Fibroblast of gingiva (primary cell): ENCODE results near the gene ASMTL.
A peak's percentile ranks its signal among the peaks of the same experiment; 100 is the strongest.
"Not testable (repeated sequence)": the region's sequence is repeated elsewhere in the genome, so short reads cannot be mapped to it uniquely, and the experiment has no call there.

Source experiments
- DNase-seq: peaks from one replicate; pipeline ENCODE4 v3.0.0-alpha.2; 2011; ENCODE audit warnings: low read depth

The ASMTL gene

DNA sequence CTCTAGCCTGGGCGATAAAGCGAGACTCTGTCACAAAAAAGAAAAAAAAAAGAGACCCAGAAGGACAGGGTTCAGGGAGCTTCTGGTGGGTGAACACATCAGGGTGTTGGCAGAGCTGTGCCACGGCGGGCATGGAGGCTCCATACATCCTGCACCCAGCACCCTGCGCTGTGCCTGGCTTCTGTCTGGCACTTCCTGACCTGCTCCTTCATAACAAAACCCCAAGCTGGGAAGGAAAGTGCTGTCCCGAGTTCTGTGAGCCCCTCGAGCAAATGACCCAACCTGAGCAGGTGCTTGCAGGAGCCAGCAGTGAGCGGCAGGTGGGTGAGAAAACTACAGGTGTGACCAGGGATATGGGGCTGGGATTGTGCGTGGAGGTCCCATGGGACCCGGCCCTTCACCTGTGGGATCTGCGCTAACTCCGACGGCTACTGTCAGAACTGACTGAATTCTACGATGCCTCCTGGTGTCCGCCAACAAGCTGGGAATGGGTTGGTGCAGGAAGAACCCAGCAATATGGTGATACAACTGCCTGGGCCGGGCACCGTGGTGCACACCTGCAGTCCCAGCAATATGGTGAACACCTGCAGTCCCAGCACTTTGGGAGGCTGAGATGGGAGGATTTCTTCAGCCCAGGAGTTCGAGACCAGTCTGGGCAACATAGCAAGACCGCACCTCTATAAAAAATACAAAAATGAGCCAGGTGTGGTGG, 18.9 kb downstream of the ASMTL start:
- no peak for DNase-seq

DNA sequence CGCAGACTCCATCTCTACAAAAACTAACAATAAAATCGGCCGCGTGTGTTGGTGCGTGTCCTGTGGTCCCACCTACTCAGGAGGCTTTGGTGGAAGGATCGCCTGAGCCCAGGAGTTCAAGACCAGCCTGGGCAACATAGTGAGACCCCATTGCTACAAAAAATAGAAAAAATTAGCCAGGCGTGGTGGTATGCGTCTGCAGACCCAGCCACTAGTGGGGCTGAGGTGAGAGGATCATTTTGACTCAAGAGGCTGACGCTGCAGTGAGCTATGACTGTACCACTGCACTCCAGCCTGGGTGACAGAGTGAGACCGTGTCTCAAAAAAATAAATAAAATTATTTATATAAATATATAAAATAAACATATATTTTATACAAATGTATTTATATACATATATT, 22.3 kb downstream of the ASMTL start:
- no peak for DNase-seq

DNA sequence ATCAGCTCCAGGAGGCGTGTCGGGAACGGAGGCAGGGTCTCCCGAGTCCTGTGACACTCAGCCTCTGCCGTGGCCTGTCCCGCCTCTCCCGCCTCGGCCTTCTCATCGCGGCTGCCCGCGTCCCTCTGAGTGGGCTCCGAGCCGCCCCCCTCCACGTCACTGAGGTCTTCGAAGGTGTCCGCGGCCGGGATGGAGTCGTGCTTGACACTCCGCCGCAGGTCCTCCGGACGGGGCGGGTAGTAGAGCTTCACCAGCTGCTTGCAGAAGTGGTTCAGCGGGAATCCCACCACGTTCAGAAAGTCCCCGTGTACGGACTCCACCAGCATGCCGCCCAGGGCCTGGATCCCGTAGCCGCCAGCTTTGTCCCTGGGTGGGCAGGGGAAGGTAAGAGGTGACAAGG, 25.0 kb downstream of the ASMTL start:
- DNase-seq: no peak

DNA sequence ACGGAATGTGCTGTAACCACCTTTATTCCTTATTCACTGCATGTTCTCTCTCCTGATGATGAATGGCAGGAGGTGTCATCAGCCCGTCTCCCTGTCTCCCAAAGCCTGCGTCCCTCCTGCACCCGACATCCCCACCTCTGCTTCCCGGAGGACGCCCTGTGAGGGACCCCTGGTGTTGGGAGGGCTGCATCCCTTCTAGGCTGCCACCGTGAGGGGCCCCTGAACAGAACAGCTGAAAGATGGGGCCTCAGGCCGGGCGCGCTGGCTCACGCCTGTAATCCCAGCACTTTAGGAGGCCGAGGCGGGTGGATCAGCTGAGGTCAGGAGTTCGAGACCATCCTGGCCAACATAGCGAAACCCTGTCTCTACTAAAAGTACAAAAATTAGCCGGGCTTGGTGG, 26.4 kb downstream of the ASMTL start:
- DNase-seq: not testable (repeated sequence)

DNA sequence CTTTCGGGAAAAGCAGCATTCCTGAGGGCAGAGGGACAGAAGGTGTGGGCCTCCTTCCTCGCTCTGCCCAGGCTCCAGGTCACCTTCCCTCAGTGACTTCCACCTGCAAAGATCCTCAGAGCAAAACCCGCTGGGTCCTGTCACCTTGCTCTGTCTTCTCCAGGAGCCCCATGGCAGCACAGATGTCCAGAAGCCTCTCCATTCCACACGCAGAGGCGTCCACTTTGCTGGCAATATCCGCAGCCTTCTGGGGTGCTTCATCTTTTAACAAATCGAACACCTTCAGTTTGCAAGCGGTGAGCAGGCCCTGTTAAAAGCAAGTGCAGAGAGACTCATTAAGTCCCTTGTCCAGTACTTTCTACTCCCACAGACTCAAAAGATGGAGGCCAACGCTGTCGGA, 27.3 kb downstream of the ASMTL start:
- DNase-seq: no peak

DNA sequence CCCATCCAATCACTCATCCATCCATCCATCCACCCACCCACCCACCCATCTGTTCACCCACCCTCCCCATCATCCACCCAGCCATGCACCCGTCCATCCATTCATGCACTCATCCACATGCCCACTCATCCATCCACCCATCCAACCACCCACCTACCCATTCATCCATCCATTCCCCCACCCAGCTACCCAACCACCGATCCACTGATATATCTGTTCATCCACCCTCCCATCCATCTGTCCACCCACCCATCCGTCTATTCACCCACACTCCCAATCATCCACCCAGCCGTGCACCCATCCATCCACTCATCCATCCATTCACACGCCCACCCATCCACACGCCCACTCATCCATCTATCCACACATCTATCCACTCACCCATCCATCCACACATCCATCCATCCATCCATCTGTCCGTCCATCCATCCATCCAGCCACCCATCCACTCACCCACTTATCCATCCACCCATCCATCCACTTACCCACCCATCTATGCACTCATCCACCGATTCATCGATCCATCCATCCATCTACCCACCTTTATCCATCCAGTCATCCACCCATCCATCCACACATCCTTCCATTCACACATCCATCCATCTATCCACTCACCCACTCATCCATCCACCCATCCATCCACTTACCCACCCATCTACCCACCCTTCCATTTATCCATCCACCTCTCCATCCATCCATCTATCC, 28.4 kb downstream of the ASMTL start:
- DNase-seq: no peak

DNA sequence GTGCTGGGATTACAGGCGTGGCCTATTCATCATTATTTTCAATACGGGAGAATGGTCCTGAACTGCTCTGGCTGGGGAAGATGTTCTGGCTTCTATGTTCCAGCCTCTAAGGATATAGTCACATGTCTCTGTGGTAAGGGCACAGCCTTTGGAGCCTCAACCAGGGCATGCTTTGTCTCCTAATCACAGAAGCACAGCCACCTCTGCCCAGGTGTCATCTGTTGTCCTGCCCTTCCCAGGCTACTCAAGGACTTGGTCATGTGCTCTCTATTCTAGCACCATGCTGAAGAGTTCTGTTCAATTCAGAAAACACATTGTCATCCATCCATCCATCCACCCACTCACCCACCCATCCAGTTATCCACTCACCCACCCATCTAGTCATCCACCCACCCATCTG, 29.5 kb downstream of the ASMTL start:
- no peak for DNase-seq

DNA sequence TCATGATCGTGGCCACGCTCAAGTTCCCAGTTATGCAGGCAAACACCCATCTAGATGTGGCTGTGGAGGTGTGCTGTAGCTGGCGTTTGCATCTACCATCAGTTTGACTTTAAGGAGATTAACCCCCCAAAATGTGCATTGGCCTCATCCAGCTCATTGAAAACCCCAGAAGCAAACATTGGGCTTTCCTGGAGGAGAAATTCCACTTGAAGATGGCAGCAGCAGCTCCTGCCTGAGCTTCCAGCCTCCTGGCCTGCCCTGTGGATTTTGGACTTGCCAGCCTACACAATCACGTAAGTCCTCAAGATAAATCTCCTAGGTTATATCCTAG, 30.6 kb downstream of the ASMTL start:
- no peak for DNase-seq

DNA sequence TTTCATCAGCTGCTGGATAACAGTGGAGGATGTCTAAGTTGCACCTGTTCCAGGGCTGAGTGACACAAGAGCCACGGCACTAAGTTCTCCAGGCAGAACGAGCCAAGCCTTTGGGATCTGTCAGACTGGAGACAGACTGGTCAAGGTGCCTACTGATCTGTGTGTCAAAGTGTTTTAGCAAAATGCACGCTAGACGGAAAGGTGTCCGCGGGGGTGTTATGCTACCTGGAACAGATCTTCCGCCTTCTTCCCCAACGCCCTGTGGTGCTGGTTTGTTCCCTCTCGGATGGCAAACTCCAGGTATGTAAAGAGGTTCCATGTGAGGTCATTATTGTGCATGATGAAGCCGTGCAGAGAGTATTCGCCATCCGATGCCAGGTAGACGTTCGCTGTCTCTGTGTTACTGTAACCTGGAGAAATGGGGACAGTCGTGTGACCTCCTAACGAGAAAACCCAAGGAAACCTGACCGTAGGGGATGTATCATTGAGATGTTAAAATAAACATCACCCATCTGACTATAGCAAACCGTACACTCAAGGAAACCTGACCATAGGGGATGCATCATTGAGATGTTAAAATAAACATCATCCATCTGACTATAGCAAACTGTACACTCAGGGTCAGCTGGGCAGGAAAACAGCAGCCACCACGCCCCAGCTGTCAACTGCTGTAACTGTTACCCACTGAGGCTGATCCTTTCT, 31.1 kb downstream of the ASMTL start:
- DNase-seq: no peak

DNA sequence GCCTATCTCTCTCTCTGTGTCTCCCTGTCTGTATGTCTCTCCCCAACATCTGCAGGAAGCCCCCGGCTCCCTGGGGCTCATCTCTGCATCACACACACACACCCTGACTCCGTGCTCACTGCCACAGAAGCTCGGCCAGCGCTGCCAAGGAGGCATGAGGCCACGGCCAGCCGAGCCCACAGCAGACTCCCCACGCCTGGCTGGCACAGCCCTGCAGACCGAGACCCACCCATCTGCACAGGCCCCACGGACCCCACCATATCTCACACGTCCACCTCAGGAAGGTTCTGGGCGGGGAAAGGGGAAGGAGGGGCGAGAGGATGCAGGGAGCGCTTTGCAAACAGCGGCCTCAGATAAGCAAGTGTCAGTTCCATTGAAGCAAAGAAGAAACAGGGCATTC, 32.3 kb downstream of the ASMTL start:
- no peak for DNase-seq

DNA sequence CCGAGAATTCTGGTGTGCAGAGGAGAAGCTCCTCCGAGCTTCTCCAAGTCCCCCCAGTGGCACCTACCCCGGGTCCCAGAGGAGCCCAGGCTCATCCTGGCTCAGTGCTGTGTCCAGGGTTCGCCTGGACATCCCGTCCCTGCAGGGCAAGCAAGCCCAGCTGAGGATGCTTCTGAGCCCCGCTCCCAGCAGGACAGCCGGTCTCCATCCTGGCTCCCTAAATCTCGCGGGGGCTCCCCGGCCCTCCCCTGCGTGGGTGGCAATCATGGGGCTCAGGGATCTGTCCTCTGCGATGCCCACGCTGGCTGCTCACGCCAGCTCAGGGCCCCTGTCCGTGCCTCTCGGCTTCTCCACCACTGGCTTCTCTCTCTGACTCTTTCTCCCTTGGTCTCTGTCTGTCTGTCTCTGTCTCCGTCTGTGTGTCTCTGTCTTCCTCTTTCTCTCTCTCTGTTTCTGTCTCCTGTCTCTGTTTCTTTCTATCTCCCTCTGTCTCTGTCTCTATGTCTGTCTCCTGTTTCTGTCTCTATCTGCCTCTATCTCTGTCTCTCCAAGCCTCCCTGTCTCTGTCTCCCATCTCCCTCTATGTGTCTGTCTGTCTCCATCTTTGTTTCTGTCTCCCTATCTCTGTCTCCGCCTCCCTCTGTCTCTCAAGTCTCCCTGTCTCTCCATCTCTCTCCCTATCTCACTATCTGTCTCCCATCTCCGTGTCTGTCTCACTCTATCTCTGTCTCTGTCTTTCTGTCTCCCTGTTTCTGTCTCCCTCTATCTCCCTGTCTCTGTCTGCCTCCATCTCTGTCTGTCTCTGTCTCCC, 33.0 kb downstream of the ASMTL start:
- DNase-seq: no peak

DNA sequence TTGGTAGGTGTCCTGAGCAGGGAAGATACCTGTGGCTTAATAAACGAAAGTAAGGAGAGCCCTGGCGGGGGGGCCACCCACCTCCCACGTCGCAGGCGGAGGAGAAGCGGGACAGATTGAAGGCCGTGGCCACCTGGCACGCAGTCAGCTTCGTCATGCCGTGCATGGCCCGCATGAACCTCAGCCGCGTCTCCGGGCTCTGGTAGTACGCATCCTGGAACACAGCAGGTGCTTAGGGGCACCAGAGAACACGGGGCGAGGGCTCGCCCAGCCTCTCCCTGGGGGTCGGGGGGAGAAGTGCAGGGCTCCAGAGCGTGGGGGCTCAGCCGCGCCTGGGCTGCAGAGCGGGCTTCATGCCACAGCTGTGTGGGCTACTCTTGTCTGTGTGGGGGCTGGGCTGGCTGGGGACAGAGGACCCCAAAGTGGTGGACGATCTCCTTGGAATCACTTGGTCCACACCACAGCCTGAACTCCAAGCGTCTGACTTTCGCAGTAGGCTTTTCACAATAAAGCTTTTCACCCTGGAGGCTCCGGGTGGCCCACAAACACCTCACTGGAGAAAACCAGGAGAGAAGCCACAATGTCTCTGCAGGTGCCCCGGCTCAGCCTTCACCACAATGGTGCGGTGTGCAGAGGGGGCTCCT, 33.7 kb downstream of the ASMTL start:
- no peak for DNase-seq

DNA sequence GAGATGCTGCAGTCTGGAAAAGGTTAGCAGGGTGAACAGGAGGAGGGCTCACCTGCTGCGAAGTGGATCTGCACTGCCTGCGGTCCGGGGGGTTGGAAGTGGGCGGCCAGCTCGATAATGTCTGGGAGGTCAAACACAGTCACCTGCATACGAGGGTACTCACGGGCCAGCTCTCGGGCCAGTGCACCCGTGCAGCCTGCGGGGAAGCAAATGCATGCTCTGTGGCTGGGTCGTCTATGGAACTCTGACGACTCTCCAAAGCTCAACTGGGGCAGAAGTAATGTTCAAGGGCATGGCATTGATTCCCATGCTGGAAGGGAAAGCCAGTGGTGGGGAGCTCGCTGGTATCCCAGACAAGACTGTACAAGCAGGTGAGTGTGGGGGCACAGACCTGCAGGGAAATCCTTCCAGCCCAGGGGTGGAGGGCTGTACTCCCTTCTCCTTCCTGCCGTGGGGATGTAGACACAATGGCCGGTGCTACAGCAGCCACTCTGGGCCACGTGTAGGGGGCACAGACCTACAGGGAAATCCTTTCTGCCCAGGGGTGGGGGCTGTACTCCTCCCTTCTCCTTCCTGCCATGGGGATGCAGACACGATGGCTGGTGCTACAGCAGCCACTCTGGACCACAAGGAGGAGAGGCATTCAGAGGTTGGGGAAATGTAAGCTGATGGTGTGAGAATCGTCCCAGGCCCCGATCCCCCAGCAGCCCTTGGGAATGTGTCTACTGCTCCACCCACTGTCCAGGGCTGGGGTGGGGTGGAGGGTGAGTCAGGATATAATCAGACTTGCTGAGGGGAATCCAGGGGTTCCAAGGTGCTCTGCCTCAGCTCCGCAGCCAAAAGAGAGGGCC, 34.6 kb downstream of the ASMTL start:
- no peak for DNase-seq

DNA sequence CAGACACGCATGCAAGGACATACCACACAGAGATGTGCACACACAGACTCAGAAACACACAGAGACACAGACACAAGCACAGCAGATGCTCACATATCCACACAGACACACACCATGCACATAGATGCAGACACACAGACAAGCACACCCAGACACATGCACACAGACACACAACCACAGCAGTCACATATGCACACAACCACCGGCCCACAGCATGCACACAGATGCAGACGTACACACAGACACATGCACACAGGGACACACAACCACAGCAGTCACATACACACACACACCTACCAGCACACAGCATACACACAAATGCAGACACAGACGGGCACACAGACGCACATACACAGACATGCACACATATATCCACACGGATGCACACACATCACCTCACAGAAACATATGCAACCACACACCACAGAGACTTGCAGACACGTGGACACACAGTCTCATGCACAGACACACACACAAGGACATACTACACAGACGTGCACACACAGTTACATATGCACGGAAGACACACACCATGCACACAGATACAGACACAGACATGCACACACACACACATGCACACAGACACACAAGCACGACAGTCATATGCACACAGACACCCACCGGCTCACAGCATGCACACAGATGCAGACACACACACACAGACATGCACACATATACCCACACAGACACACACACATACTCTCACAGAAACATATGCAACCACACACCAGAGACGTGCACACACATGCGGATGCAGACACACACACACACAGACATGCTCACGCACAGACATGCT, 35.5 kb downstream of the ASMTL start:
- no peak for DNase-seq

DNA sequence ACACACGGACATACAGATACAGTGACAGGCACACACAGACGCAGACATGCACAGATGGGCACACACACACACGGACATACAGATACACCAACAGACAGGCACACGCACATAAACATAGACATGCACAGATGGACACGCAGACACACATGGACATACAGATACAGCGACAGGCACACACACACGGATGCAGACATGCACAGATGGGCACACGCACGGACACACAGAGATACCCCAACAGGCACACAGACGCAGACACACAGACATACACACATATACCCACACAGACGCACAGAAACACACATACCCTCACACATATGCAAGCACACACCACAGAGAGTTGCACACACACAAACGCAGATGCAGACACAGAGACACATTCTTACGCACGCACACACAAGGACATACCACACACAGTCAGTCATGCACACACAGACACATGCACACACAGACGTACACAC, 36.4 kb downstream of the ASMTL start:
- DNase-seq: no peak

DNA sequence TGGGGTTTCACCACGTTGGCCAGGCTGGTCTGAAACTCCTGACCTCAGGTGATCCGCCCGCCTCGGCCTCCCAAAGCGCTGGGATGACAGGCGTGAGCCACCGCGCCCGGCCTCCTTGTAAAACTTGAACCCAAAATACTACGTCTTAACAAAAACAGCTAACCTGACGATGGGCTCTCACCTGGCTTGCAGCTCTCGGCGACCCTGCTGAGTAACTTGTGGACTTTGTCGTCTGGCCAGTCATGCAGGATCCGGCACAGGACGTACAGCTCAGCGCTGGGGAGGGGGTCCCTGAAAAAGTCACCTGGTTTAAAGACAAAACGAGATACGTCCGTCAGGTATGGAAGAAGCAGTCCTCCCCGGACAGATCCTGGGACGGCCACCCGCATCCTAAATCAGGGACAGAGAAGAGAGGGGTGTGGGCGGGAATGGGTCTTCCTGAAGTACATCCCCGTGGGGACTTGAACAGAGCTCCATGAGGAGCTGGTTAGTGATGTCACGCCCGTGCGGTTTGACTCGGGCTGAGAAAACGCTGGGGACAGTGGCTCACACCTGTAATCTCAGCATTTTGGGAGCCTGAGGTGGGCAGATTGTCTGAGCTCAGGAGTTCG, 40.1 kb downstream of the ASMTL start:
- DNase-seq: no peak

DNA sequence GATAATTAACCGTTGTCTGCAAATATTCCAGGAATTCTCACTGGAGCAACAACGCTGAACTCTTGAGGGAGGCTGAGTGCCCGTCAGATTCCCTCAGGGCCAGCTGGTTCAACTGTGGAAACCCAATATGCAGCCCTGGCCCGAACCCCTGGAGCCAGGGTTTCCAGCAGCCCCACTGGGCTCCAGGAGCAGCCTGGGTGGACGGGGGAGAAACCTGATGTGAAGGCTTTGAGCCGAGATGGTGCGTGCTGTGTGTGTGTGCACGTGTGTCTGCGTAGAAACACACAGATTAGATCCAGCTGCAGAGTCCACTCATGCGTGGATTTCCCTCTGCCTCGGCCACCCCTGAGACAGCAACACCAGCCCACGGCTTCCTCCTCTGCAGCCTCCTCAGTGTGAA, 41.4 kb downstream of the ASMTL start:
- peak; percentile 35 for DNase-seq

DNA sequence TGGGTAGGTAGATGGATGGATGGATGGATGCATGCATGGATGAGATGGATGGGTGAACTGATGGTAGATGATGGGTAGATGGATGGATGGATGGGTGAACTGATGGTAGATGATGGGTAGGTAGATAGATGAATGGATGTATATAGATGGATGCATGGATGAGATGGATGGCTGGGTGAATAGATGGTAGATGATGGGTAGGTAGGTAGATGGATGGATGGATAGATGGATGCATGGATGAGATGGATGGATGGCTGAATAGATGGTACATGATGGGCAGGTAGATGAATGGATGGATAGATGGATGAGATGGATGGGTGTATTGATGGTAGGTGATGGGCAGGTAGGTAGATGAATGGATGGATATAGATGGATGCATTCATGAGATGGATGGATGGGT, 45.7 kb downstream of the ASMTL start:
- DNase-seq: no peak

DNA sequence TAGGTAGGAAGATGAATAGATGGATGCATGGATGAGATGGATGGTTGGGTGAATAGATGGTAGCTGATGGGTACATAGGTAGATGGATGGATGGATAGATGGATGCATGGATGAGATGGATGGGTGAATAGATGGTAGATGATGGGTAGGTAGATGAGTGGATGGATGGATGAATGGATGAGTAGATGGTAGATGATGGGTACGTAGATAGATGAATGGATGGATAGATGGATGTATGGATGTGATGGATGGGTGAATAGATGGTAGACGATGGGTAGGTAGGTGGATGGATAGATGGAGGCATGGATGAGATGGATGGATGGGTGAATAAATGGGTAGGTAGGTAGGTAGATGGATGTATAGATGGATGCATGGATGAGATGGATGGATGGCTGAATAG, 46.9 kb downstream of the ASMTL start:
- not testable (repeated sequence) for DNase-seq

DNA sequence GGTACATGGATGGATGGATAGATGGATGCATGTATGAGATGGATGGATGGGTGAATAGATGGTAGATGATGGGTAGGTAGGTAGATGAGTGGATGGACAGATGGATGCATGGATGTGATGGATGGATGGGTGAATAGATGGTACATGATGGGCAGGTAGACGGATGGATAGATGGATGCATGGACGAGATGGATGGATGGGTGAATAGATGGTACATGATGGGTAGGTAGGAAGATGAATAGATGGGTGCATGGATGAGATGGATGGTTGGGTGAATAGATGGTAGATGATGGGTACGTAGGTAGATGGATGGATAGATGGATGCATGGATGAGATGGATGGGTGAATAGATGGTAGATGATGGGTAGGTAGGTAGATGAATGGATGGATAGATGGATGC, 48.8 kb downstream of the ASMTL start:
- DNase-seq: not testable (repeated sequence)
